ENCODE data around the gene ALX4. TPM values are rescaled to one million over a fixed set of nuclear protein-coding genes. Genes with fewer than 3 reads are reported as not detected.

The ALX4 gene
- total RNA-seq, 4 donors from 2014 or later, result 0.10 to 0.11 TPM; not detected in 2

DNA sequence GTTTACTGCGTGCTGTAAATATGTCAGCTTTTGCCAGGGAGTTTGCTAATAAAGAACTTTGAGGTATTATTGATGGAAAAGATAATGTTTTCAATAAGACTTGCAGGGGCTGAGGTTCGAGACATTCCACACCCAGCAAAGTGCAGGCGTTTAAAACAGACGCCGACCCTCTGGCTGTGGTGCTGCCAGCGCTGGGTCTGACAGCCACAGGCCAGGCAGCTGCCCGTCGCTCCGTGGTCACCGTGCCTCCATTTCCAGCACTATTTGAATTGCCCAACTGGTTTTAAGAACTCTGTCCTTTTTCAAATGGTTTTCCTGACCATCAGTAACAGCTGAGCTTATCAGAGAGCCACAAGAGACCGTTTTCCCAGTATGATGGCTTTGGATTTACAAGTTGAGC lies 28.1 kb upstream of the ALX4 start:
- Histone ChIP-seq H3K27me3 (peaks cover 8% of the 10 kb centered on the region), H3K27ac (no peak overlapping the region), H3K4me1 (no peaks in the 10 kb centered on the region), H3K36me3 (no peaks in the 10 kb centered on the region), H3K4me3 (replicated peaks in 1 of 3) (no peak overlapping the region), H3K9me3 (no peaks in the 10 kb centered on the region)
- intact Hi-C loops (cut with DNase I), result no loop called here
- WGBS, 2 donors, result 48 to 54% methylated on average over 11 of the region's 11 CpGs
- DNase-seq, result no peak
- TF ChIP-seq, protein P1, sequence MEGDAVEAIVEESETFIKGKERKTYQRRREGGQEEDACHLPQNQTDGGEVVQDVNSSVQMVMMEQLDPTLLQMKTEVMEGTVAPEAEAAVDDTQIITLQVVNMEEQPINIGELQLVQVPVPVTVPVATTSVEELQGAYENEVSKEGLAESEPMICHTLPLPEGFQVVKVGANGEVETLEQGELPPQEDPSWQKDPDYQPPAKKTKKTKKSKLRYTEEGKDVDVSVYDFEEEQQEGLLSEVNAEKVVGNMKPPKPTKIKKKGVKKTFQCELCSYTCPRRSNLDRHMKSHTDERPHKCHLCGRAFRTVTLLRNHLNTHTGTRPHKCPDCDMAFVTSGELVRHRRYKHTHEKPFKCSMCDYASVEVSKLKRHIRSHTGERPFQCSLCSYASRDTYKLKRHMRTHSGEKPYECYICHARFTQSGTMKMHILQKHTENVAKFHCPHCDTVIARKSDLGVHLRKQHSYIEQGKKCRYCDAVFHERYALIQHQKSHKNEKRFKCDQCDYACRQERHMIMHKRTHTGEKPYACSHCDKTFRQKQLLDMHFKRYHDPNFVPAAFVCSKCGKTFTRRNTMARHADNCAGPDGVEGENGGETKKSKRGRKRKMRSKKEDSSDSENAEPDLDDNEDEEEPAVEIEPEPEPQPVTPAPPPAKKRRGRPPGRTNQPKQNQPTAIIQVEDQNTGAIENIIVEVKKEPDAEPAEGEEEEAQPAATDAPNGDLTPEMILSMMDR (IDR thresholded peaks at IDR 0.05), result no peak
- TF ChIP-seq POLR2A (IDR thresholded peaks at IDR 0.05), result no peak

- Histone ChIP-seq H3K4me3 (replicated peaks in 1 of 3) (no peak overlapping the region), H3K36me3 (no peaks in the 10 kb centered on the region), H3K27me3 (peaks cover 8% of the 10 kb centered on the region), H3K27ac (no peak overlapping the region), H3K9me3 (no peaks in the 10 kb centered on the region), H3K4me1 (no peaks in the 10 kb centered on the region)
- DNase-seq, result no peak
- whole genome bisulfite sequencing, 2 donors, result 46 to 52% methylated on average over 6 of the region's 6 CpGs
- no peak for TF ChIP-seq POLR2A (IDR thresholded peaks at IDR 0.05)
- TF ChIP-seq, protein P1 (IDR thresholded peaks at IDR 0.05), result no peak
- intact Hi-C loops (cut with DNase I), result no loop called here
Observed at GRCh38 chr11:44335919-44336318, 26.0 kb upstream of the ALX4 start.

- no peak overlapping the region for H3K4me3 ChIP-seq (replicated peaks in 1 of 3)
- H3K9me3 ChIP-seq, result no peaks in the 10 kb centered on the region
- no peak overlapping the region for H3K27ac ChIP-seq
- intact Hi-C loops (cut with DNase I), result no loop called here
- no peak for TF ChIP-seq POLR2A (IDR thresholded peaks at IDR 0.05)
- TF ChIP-seq, protein P1 (IDR thresholded peaks at IDR 0.05), result no peak
- WGBS, 2 donors, result 34 to 36% methylated on average over 12 of the region's 12 CpGs
- no peak for DNase-seq
- H3K36me3 ChIP-seq, result no peaks in the 10 kb centered on the region
- no peaks in the 10 kb centered on the region for H3K4me1 ChIP-seq
- H3K27me3 ChIP-seq, result peaks cover 8% of the 10 kb centered on the region
Observed at GRCh38 chr11:44335052-44335760, 25.3 kb upstream of the ALX4 start.

GRCh38 chr11:44334356-44335004 lies 24.5 kb upstream of the ALX4 start:
- Histone ChIP-seq H3K27me3 (peaks cover 8% of the 10 kb centered on the region), H3K36me3 (no peaks in the 10 kb centered on the region), H3K27ac (no peak overlapping the region), H3K4me1 (no peaks in the 10 kb centered on the region), H3K9me3 (no peaks in the 10 kb centered on the region), H3K4me3 (replicated peaks in 1 of 3) (no peak overlapping the region)
- intact Hi-C loops (cut with DNase I), result no loop called here
- 48 to 53% methylated on average over 4 to 7 of the region's 7 CpGs for WGBS, 2 donors
- TF ChIP-seq POLR2A (IDR thresholded peaks at IDR 0.05), result no peak
- TF ChIP-seq, protein P1 (IDR thresholded peaks at IDR 0.05), result no peak
- no peak for DNase-seq
